Measurements from ENCODE around the gene RHOH. TPM values are rescaled to one million over a fixed set of nuclear protein-coding genes. Genes with fewer than 3 reads are reported as not detected.

The RHOH gene
- total RNA-seq, 1 experiment from 2014 or later: 74.2 TPM

- Histone ChIP-seq H3K27ac (ENCODE audit: low read depth, low read length, poor library complexity, severe bottlenecking) (no peak overlapping the region), H3K4me1 (ENCODE audit: insufficient read depth, low read length, poor library complexity, severe bottlenecking) (no peaks in the 10 kb centered on the region), H3K27me3 (replicated peaks; ENCODE audit: insufficient read depth, low read depth, low read length, poor library complexity) (no peaks in the 10 kb centered on the region), H3K36me3 (ENCODE audit: insufficient read depth, low read length, poor library complexity, severe bottlenecking) (no peaks in the 10 kb centered on the region), H3K4me3 (ENCODE audit: low read depth, low read length, poor library complexity, severe bottlenecking) (no peak overlapping the region), H3K9me3 (ENCODE audit: low read depth, low read length, poor library complexity, severe bottlenecking) (no peaks in the 10 kb centered on the region)
- POLR2A ChIA-PET (ENCODE audit: low non-redundant PET): no interaction called here
- CTCF ChIA-PET: no interaction called here
- BruUV-seq (replicated peaks): no TSS peak
- no peak for DNase-seq (ENCODE audit: low spot score)
- no peak for TF ChIP-seq EZH2 (IDR thresholded peaks at IDR 0.05; ENCODE audit: borderline replicate concordance, low read depth, low read length, poor library complexity, severe bottlenecking)
- no peak for TF ChIP-seq CTCF (conservative IDR thresholded peaks at IDR 0.05; ENCODE audit: low read depth, low read length)
- intact Hi-C loops (cut with micrococcal nuclease; ENCODE audit: unreplicated experiment): no loop called here
Measured at GRCh38 chr4:40283413-40283812, 86.6 kb downstream of the RHOH start.

GRCh38 chr4:40283968-40284367, 87.1 kb downstream of the RHOH start:
- ChIA-PET POLR2A (ENCODE audit: low non-redundant PET) (no interaction called here), CTCF (no interaction called here)
- no peak overlapping the region for H3K27ac ChIP-seq (ENCODE audit: low read depth, low read length, poor library complexity, severe bottlenecking)

GRCh38 chr4:40285692-40286091, 88.9 kb downstream of the RHOH start:
- BruUV-seq (replicated peaks): no TSS peak
- intact Hi-C loops (cut with micrococcal nuclease; ENCODE audit: unreplicated experiment): no loop called here
- H3K27me3 ChIP-seq (replicated peaks; ENCODE audit: insufficient read depth, low read depth, low read length, poor library complexity): no peaks in the 10 kb centered on the region
- no peaks in the 10 kb centered on the region for H3K9me3 ChIP-seq (ENCODE audit: low read depth, low read length, poor library complexity, severe bottlenecking)
- peaks cover 3% of the 10 kb centered on the region for H3K4me1 ChIP-seq (ENCODE audit: insufficient read depth, low read length, poor library complexity, severe bottlenecking)
- H3K36me3 ChIP-seq (ENCODE audit: insufficient read depth, low read length, poor library complexity, severe bottlenecking): no peaks in the 10 kb centered on the region
- no peak overlapping the region for H3K4me3 ChIP-seq (ENCODE audit: low read depth, low read length, poor library complexity, severe bottlenecking)
- POLR2A ChIA-PET (ENCODE audit: low non-redundant PET): no interaction called here
- no peak for DNase-seq (ENCODE audit: low spot score)
- CTCF ChIA-PET: no interaction called here
- TF ChIP-seq CTCF (conservative IDR thresholded peaks at IDR 0.05; ENCODE audit: low read depth, low read length): no peak
- no peak for TF ChIP-seq EZH2 (IDR thresholded peaks at IDR 0.05; ENCODE audit: borderline replicate concordance, low read depth, low read length, poor library complexity, severe bottlenecking)
- H3K27ac ChIP-seq (ENCODE audit: low read depth, low read length, poor library complexity, severe bottlenecking): no peak overlapping the region

More at GRCh38 chr4:40283968-40284367, 87.1 kb downstream of the RHOH start:
- DNase-seq (ENCODE audit: low spot score): peak; percentile 55
- TF ChIP-seq EZH2 (IDR thresholded peaks at IDR 0.05; ENCODE audit: borderline replicate concordance, low read depth, low read length, poor library complexity, severe bottlenecking) (no peak), CTCF (conservative IDR thresholded peaks at IDR 0.05; ENCODE audit: low read depth, low read length) (no peak)
- Histone ChIP-seq H3K27me3 (replicated peaks; ENCODE audit: insufficient read depth, low read depth, low read length, poor library complexity) (no peaks in the 10 kb centered on the region), H3K4me3 (ENCODE audit: low read depth, low read length, poor library complexity, severe bottlenecking) (no peak overlapping the region), H3K9me3 (ENCODE audit: low read depth, low read length, poor library complexity, severe bottlenecking) (no peaks in the 10 kb centered on the region), H3K36me3 (ENCODE audit: insufficient read depth, low read length, poor library complexity, severe bottlenecking) (no peaks in the 10 kb centered on the region), H3K4me1 (ENCODE audit: insufficient read depth, low read length, poor library complexity, severe bottlenecking) (no peaks in the 10 kb centered on the region)
- intact Hi-C loops (cut with micrococcal nuclease; ENCODE audit: unreplicated experiment): no loop called here
- no TSS peak for BruUV-seq (replicated peaks)

All from A673 (cell line).